Stimulated activated naive CD8-positive, alpha-beta T cell treated with anti-CD3 and anti-CD28 coated beads, Interleukin-15, amount 100 ng/mL, for 72 hours (primary cell): ENCODE measurements around the gene TMEM138.

Source experiments
- ATAC-seq: fragments of 150-1000 bp; cut with Tn5 transposase; 2 replicates; pipeline ENCODE4 v1.10.0; 2021; ENCODE audit warnings: mild to moderate bottlenecking, moderate library complexity
- DNase-seq, 2 donors: peaks; one replicate each; pipeline ENCODE4 v3.0.0; 2021 to 2022
- H3K27ac Mint-ChIP-seq, 2 donors: one replicate each; pipeline ENCODE4 v1.8.0; 2022; ENCODE audit warnings: mild to moderate bottlenecking in 2 of 2, mixed read lengths in 2 of 2, moderate library complexity in 2 of 2
- H3K27me3 Mint-ChIP-seq: one replicate; pipeline ENCODE4 v1.8.0; 2022; ENCODE audit warnings: mixed read lengths
- H3K4me1 Mint-ChIP-seq: one replicate; pipeline ENCODE4 v1.8.0; 2022; ENCODE audit warnings: mild to moderate bottlenecking, mixed read lengths
- H3K4me3 Mint-ChIP-seq, 2 donors: one replicate each; pipeline ENCODE4 v1.8.0; 2022; ENCODE audit warnings: mild to moderate bottlenecking in 2 of 2, mixed read lengths in 2 of 2, moderate library complexity in 1 of 2
- H3K9me3 Mint-ChIP-seq, 2 donors: one replicate each; pipeline ENCODE4 v1.8.0; 2022; ENCODE audit warnings: mixed read lengths in 2 of 2

The TMEM138 gene

GRCh38 chr11:61352038-61352437 lies 10.1 kb upstream of the TMEM138 start:
- DNase-seq (no peak), ATAC-seq (no peak)
- Mint-ChIP-seq H3K27me3 (no peaks in the 10 kb centered on the region), H3K4me3 (no peak overlapping the region), H3K4me1 (peaks cover 9% of the 10 kb centered on the region), H3K9me3 (no peaks in the 10 kb centered on the region), H3K27ac (no peak overlapping the region)

DNA sequence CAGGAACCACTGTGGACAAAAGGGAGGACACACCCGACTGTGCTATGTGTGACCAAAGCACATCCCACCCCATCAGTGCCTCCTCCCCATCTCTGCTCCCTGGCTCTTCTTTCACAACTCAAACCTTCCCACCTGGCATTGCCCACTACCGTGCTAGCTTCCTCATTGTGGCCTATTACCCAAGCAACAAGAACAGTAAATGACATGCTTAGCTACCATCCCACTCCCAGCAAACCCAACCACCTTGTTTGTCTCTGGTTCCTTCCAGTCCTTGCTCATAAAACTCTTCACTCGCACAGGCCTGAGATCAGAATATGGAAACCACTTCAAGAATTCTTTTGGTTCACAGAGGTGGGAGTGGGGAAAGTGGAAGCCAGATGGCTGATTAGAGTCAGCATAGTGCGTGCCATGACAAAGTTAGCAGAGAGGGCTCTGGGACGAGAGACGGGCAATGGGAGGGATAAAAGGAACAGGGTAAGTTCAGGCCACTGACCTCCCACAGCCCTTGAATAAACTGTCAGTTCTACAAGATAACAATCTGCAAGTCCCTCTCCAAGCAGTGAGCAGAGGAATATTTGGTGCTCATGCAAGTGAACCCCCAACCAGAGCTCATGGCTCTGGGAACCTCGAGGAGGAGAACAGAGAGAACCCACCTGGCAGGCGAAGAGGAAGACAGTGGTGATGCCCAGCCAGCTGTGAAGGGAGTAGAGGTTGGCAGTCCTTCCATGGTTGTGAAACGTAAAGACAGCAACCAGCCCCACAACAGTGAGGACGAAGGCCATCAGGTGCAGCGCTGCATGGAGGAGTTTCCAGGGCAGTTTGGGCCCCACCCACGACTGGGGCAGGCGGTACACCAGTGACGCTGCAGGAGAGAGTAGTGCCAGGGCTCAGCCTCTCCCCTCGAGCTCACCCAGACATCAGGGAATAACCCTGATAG lies 8.8 kb upstream of the TMEM138 start:
- DNase-seq = no peak
- Mint-ChIP-seq H3K9me3 (no peaks in the 10 kb centered on the region), H3K4me1 (peaks cover 19% of the 10 kb centered on the region), H3K27ac (peak overlapping the region in 1 of 2 donors; percentile 74), H3K27me3 (no peaks in the 10 kb centered on the region), H3K4me3 (no peak overlapping the region)
- no peak for ATAC-seq

DNA sequence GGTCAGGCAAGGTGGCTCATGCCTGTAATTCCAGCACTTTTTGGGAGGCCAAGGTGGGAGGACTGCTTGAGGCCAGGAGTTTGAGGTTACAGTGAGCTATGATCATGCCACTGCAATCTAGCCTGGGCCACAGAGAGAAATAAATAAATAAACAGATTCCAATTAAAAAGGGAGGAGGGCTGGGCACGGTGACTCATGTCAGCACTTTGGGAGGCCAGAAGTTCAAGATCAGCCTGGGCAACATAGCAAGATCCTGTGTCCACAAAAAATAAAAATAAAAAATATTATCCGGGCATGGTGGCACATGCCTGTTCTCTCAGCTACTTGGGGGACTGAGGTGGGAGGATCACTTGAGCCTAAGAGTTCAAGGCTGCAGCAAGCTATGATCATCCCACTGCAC lies 8.0 kb upstream of the TMEM138 start:
- Mint-ChIP-seq H3K4me3 (no peak overlapping the region), H3K27ac (no peak overlapping the region), H3K4me1 (peaks cover 20% of the 10 kb centered on the region)

GRCh38 chr11:61356706-61357105 lies 5.5 kb upstream of the TMEM138 start:
- no peaks in the 10 kb centered on the region for H3K27me3 Mint-ChIP-seq
- no peaks in the 10 kb centered on the region for H3K9me3 Mint-ChIP-seq
- no peak overlapping the region for H3K4me3 Mint-ChIP-seq
- H3K27ac Mint-ChIP-seq = peak overlapping the region; percentile 20 to 43
- DNase-seq = no peak
- no peak for ATAC-seq
- peaks cover 40% of the 10 kb centered on the region for H3K4me1 Mint-ChIP-seq

More for the DNA sequence above, 8.0 kb upstream of the TMEM138 start:
- DNase-seq (no peak), ATAC-seq (no peak)
- H3K27me3 Mint-ChIP-seq = no peaks in the 10 kb centered on the region
- no peaks in the 10 kb centered on the region for H3K9me3 Mint-ChIP-seq

DNA sequence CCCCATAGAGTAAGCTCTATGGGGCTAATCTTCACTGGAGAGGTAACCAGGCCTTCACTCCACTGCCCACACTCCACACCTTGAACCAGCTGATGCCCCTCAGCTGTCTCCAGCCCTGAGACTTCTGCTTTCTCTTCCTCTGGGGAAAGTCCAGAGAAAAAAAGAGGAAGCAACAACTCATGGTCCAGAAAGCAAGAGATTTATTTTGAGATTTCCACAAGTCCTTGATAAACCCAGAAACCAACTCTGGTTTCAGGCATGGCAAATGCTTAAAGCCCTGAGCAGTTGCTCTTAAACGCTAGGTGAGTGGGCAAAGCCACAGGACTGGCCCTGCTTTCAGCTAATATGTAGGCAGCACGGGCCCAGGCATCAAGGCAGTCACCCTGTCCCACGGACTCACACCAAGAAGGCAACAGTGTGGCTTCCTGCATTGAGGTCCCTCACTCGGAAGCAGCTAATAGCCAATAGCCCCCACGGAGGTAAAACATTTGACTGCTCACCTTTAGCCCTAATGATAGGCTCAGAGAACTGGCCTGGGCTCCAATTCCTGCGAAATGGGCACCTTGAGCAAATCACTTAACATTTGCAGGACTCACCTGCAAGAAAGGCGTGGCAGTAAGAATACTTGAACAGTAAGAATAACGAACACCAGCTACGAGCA lies 4.8 kb upstream of the TMEM138 start:
- Mint-ChIP-seq H3K27ac (peak overlapping the region; percentile 19 to 74), H3K4me3 (no peak overlapping the region), H3K9me3 (no peaks in the 10 kb centered on the region), H3K27me3 (no peaks in the 10 kb centered on the region), H3K4me1 (peaks cover 40% of the 10 kb centered on the region)
- ATAC-seq (no peak), DNase-seq (no peak)

DNA sequence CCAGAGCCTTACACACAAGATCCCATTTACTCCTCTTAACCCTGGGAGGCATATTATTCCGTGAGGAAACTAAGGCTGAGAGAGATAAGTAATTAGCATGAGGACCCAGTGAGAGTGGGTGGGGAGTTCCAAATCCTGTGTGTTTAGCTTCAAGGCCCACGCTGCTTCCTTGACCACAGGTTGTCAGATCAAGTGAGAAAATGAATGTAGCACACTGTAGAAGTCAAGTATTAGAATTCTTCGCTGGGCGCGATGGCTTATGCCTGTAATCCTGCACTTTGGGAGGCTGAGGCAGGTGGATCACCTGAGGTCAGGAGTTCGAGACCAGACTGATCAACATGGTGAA lies 4.3 kb upstream of the TMEM138 start:
- Mint-ChIP-seq H3K27ac (peak overlapping the region in 1 of 2 donors; percentile 74), H3K9me3 (no peaks in the 10 kb centered on the region), H3K4me1 (peaks cover 45% of the 10 kb centered on the region), H3K27me3 (no peaks in the 10 kb centered on the region), H3K4me3 (no peak overlapping the region)
- no peak for DNase-seq
- no peak for ATAC-seq

GRCh38 chr11:61358566-61358965 lies 3.6 kb upstream of the TMEM138 start:
- no peak overlapping the region for H3K27ac Mint-ChIP-seq

GRCh38 chr11:61359516-61359915 lies 2.7 kb upstream of the TMEM138 start:
- DNase-seq (no peak), ATAC-seq (no peak)
- Mint-ChIP-seq H3K27me3 (no peaks in the 10 kb centered on the region), H3K4me1 (peaks cover 53% of the 10 kb centered on the region), H3K4me3 (peak overlapping the region in 1 of 2 donors; percentile 95), H3K9me3 (no peaks in the 10 kb centered on the region), H3K27ac (peak overlapping the region in 1 of 2 donors; percentile 7)

More at GRCh38 chr11:61358566-61358965, 3.6 kb upstream of the TMEM138 start:
- Mint-ChIP-seq H3K4me1 (peaks cover 48% of the 10 kb centered on the region), H3K4me3 (no peak overlapping the region), H3K27me3 (no peaks in the 10 kb centered on the region), H3K9me3 (no peaks in the 10 kb centered on the region)
- DNase-seq (no peak), ATAC-seq (no peak)

- peak overlapping the region; percentile 98 to 99 for H3K27ac Mint-ChIP-seq
- DNase-seq (no peak), ATAC-seq (peak; percentile 2)
- no peaks in the 10 kb centered on the region for H3K9me3 Mint-ChIP-seq
- H3K27me3 Mint-ChIP-seq = no peaks in the 10 kb centered on the region
- H3K4me3 Mint-ChIP-seq = peak overlapping the region; percentile 95 to 98
- peaks cover 53% of the 10 kb centered on the region for H3K4me1 Mint-ChIP-seq
These were observed 885 bp upstream of the TMEM138 start for GRCh38 chr11:61361237-61361740.

DNA sequence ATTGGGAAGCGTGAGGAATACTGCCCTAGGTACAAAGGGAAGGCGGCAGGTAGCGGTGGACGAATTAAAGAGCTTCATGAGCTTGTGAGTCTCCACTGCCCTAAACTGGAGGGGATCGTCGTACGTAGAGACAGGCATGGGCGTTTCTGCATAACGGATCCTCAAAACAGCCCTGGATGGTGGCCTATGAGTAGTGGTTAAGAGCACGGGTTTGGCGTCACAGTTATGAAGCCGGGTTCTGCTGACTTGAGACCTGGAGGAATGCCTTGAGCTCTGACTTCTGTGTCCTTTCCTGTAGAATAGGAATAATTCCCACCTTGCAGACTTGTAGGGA lies 335 bp downstream of the TMEM138 start:
- Mint-ChIP-seq H3K4me3 (peak overlapping the region; percentile 95 to 98), H3K9me3 (no peaks in the 10 kb centered on the region), H3K27ac (peak overlapping the region; percentile 98 to 99), H3K27me3 (no peaks in the 10 kb centered on the region), H3K4me1 (peaks cover 45% of the 10 kb centered on the region)
- ATAC-seq (peak; percentile 39), DNase-seq (peak in 1 of 2 donors; percentile 40)

DNA sequence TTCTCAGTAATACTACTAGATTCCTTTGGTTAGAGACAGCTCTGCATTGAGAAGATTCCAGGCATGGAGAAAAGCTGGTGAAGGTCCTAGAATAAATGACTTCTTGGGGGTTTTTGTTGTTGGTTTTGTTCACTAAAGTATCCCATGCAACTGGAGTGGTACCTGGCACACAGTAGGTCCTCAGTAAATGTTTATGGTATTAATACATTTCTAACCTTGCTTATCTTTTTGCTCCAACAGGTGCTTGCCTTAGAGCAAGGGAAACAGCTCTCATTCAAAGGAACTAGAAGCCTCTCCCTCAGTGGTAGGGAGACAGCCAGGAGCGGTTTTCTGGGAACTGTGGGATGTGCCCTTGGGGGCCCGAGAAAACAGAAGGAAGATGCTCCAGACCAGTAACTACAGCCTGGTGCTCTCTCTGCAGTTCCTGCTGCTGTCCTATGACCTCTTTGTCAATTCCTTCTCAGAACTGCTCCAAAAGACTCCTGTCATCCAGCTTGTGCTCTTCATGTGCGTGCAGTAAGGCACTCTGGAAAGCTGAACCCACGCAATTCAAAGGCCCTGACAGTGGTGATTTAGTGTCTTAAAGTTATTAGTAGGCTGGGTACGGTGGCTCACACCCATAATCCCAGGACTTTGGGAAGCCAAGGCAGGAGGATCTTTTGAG lies 2.0 kb downstream of the TMEM138 start:
- no peaks in the 10 kb centered on the region for H3K9me3 Mint-ChIP-seq
- peak overlapping the region in 1 of 2 donors; percentile 76 for H3K27ac Mint-ChIP-seq
- no peaks in the 10 kb centered on the region for H3K27me3 Mint-ChIP-seq
- no peak for ATAC-seq
- H3K4me1 Mint-ChIP-seq = peaks cover 39% of the 10 kb centered on the region
- no peak for DNase-seq
- H3K4me3 Mint-ChIP-seq = peak overlapping the region in 1 of 2 donors; percentile 29

- H3K27ac Mint-ChIP-seq = no peak overlapping the region
- DNase-seq (no peak), ATAC-seq (no peak)
- H3K9me3 Mint-ChIP-seq = no peaks in the 10 kb centered on the region
- no peaks in the 10 kb centered on the region for H3K27me3 Mint-ChIP-seq
- H3K4me3 Mint-ChIP-seq = no peak overlapping the region
- H3K4me1 Mint-ChIP-seq = peaks cover 35% of the 10 kb centered on the region
These were observed 5.2 kb downstream of the TMEM138 start for GRCh38 chr11:61367406-61367805.

DNA sequence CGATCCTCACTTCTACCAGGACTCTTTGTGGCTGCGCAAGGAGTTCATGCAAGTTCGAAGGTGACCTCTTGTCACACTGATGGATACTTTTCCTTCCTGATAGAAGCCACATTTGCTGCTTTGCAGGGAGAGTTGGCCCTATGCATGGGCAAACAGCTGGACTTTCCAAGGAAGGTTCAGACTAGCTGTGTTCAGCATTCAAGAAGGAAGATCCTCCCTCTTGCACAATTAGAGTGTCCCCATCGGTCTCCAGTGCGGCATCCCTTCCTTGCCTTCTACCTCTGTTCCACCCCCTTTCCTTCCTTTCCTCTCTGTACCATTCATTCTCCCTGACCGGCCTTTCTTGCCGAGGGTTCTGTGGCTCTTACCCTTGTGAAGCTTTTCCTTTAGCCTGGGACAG lies 6.5 kb downstream of the TMEM138 start:
- no peak overlapping the region for H3K27ac Mint-ChIP-seq
- H3K9me3 Mint-ChIP-seq = no peaks in the 10 kb centered on the region
- DNase-seq (no peak), ATAC-seq (no peak)
- no peak overlapping the region for H3K4me3 Mint-ChIP-seq
- no peaks in the 10 kb centered on the region for H3K27me3 Mint-ChIP-seq
- peaks cover 22% of the 10 kb centered on the region for H3K4me1 Mint-ChIP-seq

GRCh38 chr11:61369372-61370348 lies 7.5 kb downstream of the TMEM138 start:
- ATAC-seq = peak; percentile 31
- Mint-ChIP-seq H3K9me3 (no peaks in the 10 kb centered on the region), H3K4me1 (peaks cover 16% of the 10 kb centered on the region), H3K27me3 (no peaks in the 10 kb centered on the region), H3K4me3 (peak overlapping the region in 1 of 2 donors; percentile 34), H3K27ac (peak overlapping the region in 1 of 2 donors; percentile 91)
- DNase-seq = no peak
